ENCODE results near the gene KCNMB4.

DNA sequence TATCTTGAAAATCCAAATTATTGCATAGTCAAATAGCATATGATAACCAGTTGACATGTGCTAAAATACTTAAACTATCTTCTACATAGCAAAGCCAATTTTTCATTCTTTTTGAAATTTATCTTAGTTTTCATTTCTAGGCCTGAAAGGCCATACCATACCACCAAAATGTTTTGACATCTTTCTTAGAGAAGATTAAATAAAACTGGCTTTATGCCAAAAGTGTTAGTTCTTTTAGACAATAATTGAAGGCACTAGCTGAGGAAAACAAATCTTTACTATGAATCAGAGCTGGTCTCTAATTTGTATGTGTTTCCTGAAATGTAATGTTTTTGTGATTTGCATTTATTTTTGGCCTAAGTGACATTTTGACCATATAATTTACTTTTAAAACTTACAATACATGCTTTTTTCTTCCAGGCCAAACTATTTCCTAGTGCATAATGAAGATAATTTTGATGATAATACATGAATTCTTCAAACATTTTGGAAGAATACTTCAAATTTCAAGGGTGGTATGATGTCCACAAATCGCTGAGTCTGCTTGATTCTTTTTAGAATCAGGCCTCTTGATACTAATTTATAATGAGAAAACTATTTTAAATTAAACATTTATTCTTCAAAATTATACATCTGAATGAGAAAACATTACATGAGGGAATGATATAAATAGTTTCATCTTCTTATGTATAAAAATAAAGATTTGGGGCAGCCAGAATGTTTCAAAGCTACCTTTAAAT is 6.5 kb upstream of the KCNMB4 start:
- TF ChIP-seq POLR2A (IDR thresholded peaks at IDR 0.05; ENCODE audit: low read depth), result no peak
- TF ChIP-seq, protein P1, sequence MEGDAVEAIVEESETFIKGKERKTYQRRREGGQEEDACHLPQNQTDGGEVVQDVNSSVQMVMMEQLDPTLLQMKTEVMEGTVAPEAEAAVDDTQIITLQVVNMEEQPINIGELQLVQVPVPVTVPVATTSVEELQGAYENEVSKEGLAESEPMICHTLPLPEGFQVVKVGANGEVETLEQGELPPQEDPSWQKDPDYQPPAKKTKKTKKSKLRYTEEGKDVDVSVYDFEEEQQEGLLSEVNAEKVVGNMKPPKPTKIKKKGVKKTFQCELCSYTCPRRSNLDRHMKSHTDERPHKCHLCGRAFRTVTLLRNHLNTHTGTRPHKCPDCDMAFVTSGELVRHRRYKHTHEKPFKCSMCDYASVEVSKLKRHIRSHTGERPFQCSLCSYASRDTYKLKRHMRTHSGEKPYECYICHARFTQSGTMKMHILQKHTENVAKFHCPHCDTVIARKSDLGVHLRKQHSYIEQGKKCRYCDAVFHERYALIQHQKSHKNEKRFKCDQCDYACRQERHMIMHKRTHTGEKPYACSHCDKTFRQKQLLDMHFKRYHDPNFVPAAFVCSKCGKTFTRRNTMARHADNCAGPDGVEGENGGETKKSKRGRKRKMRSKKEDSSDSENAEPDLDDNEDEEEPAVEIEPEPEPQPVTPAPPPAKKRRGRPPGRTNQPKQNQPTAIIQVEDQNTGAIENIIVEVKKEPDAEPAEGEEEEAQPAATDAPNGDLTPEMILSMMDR (IDR thresholded peaks at IDR 0.05), result no peak

All from esophagus muscularis mucosa (tissue), 3 donors.